Occipital lobe (tissue), 2 donors: ENCODE results near the gene OR10G8. TPM values are rescaled to one million over a fixed set of nuclear protein-coding genes. Genes with fewer than 3 reads are reported as not detected.
"Not testable (repeated sequence)": the region's sequence is repeated elsewhere in the genome, so short reads cannot be mapped to it uniquely, and the experiment has no call there.

Experiments
- DNase-seq: peaks from one replicate; lab custom pipeline; 2025; lab: John Stamatoyannopoulos, UW
- total RNA-seq: library from RNA; depleted of rRNA; stranded (reverse); fragments of >200 nt; gene quantifications from one replicate; pipeline ENCODE4 v1.2.3, GENCODE V29; 2014

OR10G8 gene
- total RNA-seq = not detected

GRCh38 chr11:124026498-124026897, at the start of gene OR10G8:
Gene OR10G8 (plus strand): TSS chr11:124026798. CDS start chr11:124029623, 2,825 bp downstream.
- no peak for DNase-seq

GRCh38 chr11:123977731-123978347, 48.8 kb upstream of the OR10G8 start, which contains the start of gene OR10S1:
Gene OR10S1 (minus strand): TSS chr11:123977781. CDS start chr11:123977664, 117 bp downstream.
- no peak for DNase-seq

- no peak for DNase-seq
Measured at GRCh38 chr11:123979311-123979710, 47.3 kb upstream of the OR10G8 start.

GRCh38 chr11:123995119-123995518, 31.5 kb upstream of the OR10G8 start, which contains the start of gene OR10G6:
Gene OR10G6 (minus strand): TSS chr11:123995161. CDS start chr11:123995161, 0 bp downstream.
- DNase-seq = no peak

GRCh38 chr11:124012697-124013096, 13.9 kb upstream of the OR10G8 start, which contains the start of gene OR10G4:
Gene OR10G4 (plus strand): TSS chr11:124012997. CDS start chr11:124015575, 2,578 bp downstream.
- no peak for DNase-seq

- DNase-seq = not testable (repeated sequence)
Measured at GRCh38 chr11:124015837-124016236, 10.8 kb upstream of the OR10G8 start.

GRCh38 chr11:124036666-124037065, 10.1 kb downstream of the OR10G8 start:
- no peak for DNase-seq

GRCh38 chr11:124039557-124039956, 13.0 kb downstream of the OR10G8 start:
- no peak for DNase-seq

GRCh38 chr11:124041254-124041653, 14.7 kb downstream of the OR10G8 start, which contains the start of gene OR10G7:
Gene OR10G7 (minus strand): TSS chr11:124041325. CDS start chr11:124039001, 2,324 bp downstream.
- DNase-seq = no peak

- DNase-seq = no peak
Measured at GRCh38 chr11:124043420-124043819, 16.8 kb downstream of the OR10G8 start.

GRCh38 chr11:124050748-124051147, 24.1 kb downstream of the OR10G8 start:
- no peak for DNase-seq

- DNase-seq = no peak
Measured at GRCh38 chr11:124052966-124053365, 26.4 kb downstream of the OR10G8 start.

GRCh38 chr11:124068601-124069110, 42.1 kb downstream of the OR10G8 start:
- no peak for DNase-seq

- no peak for DNase-seq
Measured at GRCh38 chr11:124069429-124070401, 43.1 kb downstream of the OR10G8 start.

- peak; percentile 59 for DNase-seq
Measured at GRCh38 chr11:124070915-124071622, 44.5 kb downstream of the OR10G8 start.

GRCh38 chr11:124071623-124071948, 45.0 kb downstream of the OR10G8 start:
- DNase-seq = no peak

- no peak for DNase-seq
Measured at GRCh38 chr11:124072147-124072546, 45.5 kb downstream of the OR10G8 start.

GRCh38 chr11:124074554-124074953, 48.0 kb downstream of the OR10G8 start:
- DNase-seq = no peak

- no peak for DNase-seq
Measured at GRCh38 chr11:124075492-124075840, 48.9 kb downstream of the OR10G8 start.

GRCh38 chr11:124075841-124076651, 49.4 kb downstream of the OR10G8 start:
- DNase-seq = peak; percentile 61

- no peak for DNase-seq
Measured at GRCh38 chr11:124077266-124077665, 50.7 kb downstream of the OR10G8 start.
